IMR-90 (cell line): ENCODE data around the gene PRKAG2. TPM values are rescaled to one million over a fixed set of nuclear protein-coding genes. Genes with fewer than 3 reads are reported as not detected.

Experiments used
- ATAC-seq: fragments of 200-7000 bp; cut with Tn5 transposase; 2 replicates; pipeline ENCODE4 v1.9.1; 2020; ENCODE audit warnings: low read depth, mild to moderate bottlenecking, moderate library complexity
- BruUV-seq: library from RNA; stranded (reverse); fragments of 400-500 nt; replicated peaks from 2 replicates; lab custom pipeline; 2021; lab: Mats Ljungman, UMichigan
- CTCF ChIA-PET: fragments of 300-600 bp; formaldehyde crosslinking; extraction: SDS; loops from one replicate; lab custom pipeline; 2021; ENCODE audit warnings: antibody characterized with exemption; lab: Yijun Ruan, JAX
- POLR2A ChIA-PET: fragments of 300-600 bp; sonication (Branson Sonifier 250); formaldehyde crosslinking; loops from one replicate; lab custom pipeline; 2022; ENCODE audit warnings: antibody characterized with exemption; ENCODE audit not compliant: unreplicated experiment; lab: Charles Lee
- DNase-seq: peaks from one replicate; pipeline ENCODE4 v3.0.0; 2013
- H2AFZ ChIP-seq: replicated peaks from 2 replicates; pipeline ENCODE3; 2013; ENCODE audit warnings: low read length, mild to moderate bottlenecking; ENCODE audit not compliant: poor library complexity
- H2AK5ac ChIP-seq: 2 replicates; pipeline ENCODE4 v1.6.1; 2013; ENCODE audit warnings: low read depth, low read length, inconsistent platforms
- H2AK9ac ChIP-seq: replicated peaks from 2 replicates; pipeline ENCODE3; 2013; ENCODE audit warnings: mild to moderate bottlenecking, low read depth, low read length, moderate library complexity; ENCODE audit not compliant: poor library complexity
- H2BK120ac ChIP-seq: 2 replicates; pipeline ENCODE4 v1.6.1; 2013; ENCODE audit warnings: low read depth, low read length, inconsistent platforms
- H2BK15ac ChIP-seq: 3 replicates; pipeline ENCODE4 v1.6.1; 2013; ENCODE audit warnings: low read depth, low read length, inconsistent platforms
- H2BK20ac ChIP-seq: 2 replicates; pipeline ENCODE4 v1.6.1; 2013; ENCODE audit warnings: low read depth, mild to moderate bottlenecking, inconsistent platforms, low read length, moderate library complexity
- H2BK5ac ChIP-seq: 2 replicates; pipeline ENCODE4 v1.6.1; 2013; ENCODE audit warnings: mild to moderate bottlenecking, low read depth, low read length, inconsistent platforms; ENCODE audit not compliant: poor library complexity, severe bottlenecking
- H3K14ac ChIP-seq: replicated peaks from 2 replicates; pipeline ENCODE4 v1.6.1; 2013; ENCODE audit warnings: low read depth, low read length, inconsistent platforms
- H3K18ac ChIP-seq: 2 replicates; pipeline ENCODE4 v1.6.1; 2013; ENCODE audit warnings: low read depth, low read length, control low read depth
- H3K23ac ChIP-seq: 2 replicates; pipeline ENCODE4 v1.6.1; 2013; ENCODE audit warnings: low read depth, low read length, inconsistent platforms
- H3K27ac ChIP-seq: 2 replicates; pipeline ENCODE4 v1.5.1; 2013; ENCODE audit warnings: mild to moderate bottlenecking, control low read depth, low read length; ENCODE audit not compliant: insufficient read depth
- H3K27me3 ChIP-seq: 2 replicates; pipeline ENCODE4 v1.6.1; 2013; ENCODE audit warnings: low read length; ENCODE audit not compliant: control insufficient read depth, insufficient read depth
- H3K36me3 ChIP-seq: 2 replicates; pipeline ENCODE4 v1.6.1; 2013; ENCODE audit warnings: low read length, mixed read lengths; ENCODE audit not compliant: control insufficient read depth, insufficient read depth
- H3K4ac ChIP-seq: 2 replicates; pipeline ENCODE4 v1.6.1; 2013; ENCODE audit warnings: low read depth, low read length, inconsistent platforms
- H3K4me1 ChIP-seq: 2 replicates; pipeline ENCODE4 v1.6.1; 2013; ENCODE audit warnings: low read length, mixed read lengths; ENCODE audit not compliant: control insufficient read depth, insufficient read depth
- H3K4me2 ChIP-seq: 2 replicates; pipeline ENCODE4 v1.6.1; 2013; ENCODE audit warnings: low read depth, mild to moderate bottlenecking, control low read depth, low read length, moderate library complexity
- H3K4me3 ChIP-seq: 2 replicates; pipeline ENCODE4 v1.5.1; 2013; ENCODE audit warnings: low read depth, mild to moderate bottlenecking, control low read depth, low read length, moderate library complexity; ENCODE audit not compliant: insufficient read depth
- H3K56ac ChIP-seq: 2 replicates; pipeline ENCODE4 v1.6.1; 2013; ENCODE audit warnings: low read length, inconsistent platforms; ENCODE audit not compliant: insufficient read depth; ENCODE audit errors: extremely low read depth
- H3K79me1 ChIP-seq, 2 experiments: 2 replicates each; pipeline ENCODE4 v1.6.1; 2013; ENCODE audit warnings: low read length in 2 of 2, inconsistent platforms in 1 of 2, low read depth in 1 of 2
- H3K9ac ChIP-seq: 2 replicates; pipeline ENCODE4 v1.6.1; 2013; ENCODE audit warnings: low read depth, low read length, control low read depth
- H3K9me1 ChIP-seq: 2 replicates; pipeline ENCODE4 v1.6.1; 2013; ENCODE audit warnings: low read length, inconsistent platforms; ENCODE audit not compliant: insufficient read depth
- H3K9me3 ChIP-seq: 2 replicates; pipeline ENCODE4 v1.6.1; 2013; ENCODE audit warnings: low read length; ENCODE audit not compliant: control insufficient read depth, insufficient read depth
- H4K20me1 ChIP-seq: 2 replicates; pipeline ENCODE4 v1.6.1; 2013; ENCODE audit warnings: low read length, inconsistent platforms; ENCODE audit not compliant: insufficient read depth
- H4K5ac ChIP-seq: 2 replicates; pipeline ENCODE4 v1.6.1; 2013; ENCODE audit warnings: mild to moderate bottlenecking, low read depth, low read length, control low read depth
- H4K8ac ChIP-seq, 2 experiments: 2 replicates each; pipeline ENCODE4 v1.6.1; 2013; ENCODE audit warnings: low read depth in 2 of 2, low read length in 2 of 2, control low read depth in 1 of 2, inconsistent platforms in 1 of 2
- H4K91ac ChIP-seq: 2 replicates; pipeline ENCODE4 v1.6.1; 2013; ENCODE audit warnings: low read depth, low read length, inconsistent platforms; ENCODE audit not compliant: insufficient read depth
- BHLHE40 ChIP-seq: fragments of 150-350 bp; IDR thresholded peaks from 2 replicates; pipeline ENCODE4 v1.6.1; 2016; ENCODE audit warnings: mild to moderate bottlenecking, low read depth, low read length
- CHD1 ChIP-seq: IDR thresholded peaks from 2 replicates; pipeline ENCODE4 v1.6.1; 2012; ENCODE audit warnings: low read depth, low read length, improper control_type of control experiment
- MXI1 ChIP-seq: IDR thresholded peaks from 2 replicates; pipeline ENCODE4 v1.6.1; 2012; ENCODE audit warnings: low read depth, mild to moderate bottlenecking, low read length, moderate library complexity, borderline replicate concordance
- RFX5 ChIP-seq: IDR thresholded peaks from 2 replicates; pipeline ENCODE4 v1.8.0; 2012; ENCODE audit warnings: low read depth, mild to moderate bottlenecking, low read length, moderate library complexity
- WGBS, 2 experiments: methylation state at CpG; one replicate each; pipeline versions ENCODE4 v1.1.5 to v1.1.7; 2013; ENCODE audit warnings: missing lambda C conversion rate in 2 of 2; ENCODE audit not compliant: insufficient read length in 1 of 2; ENCODE audit errors: extremely low coverage in 2 of 2; 5-methylcytosine and 5-hydroxymethylcytosine counted together
- dilution Hi-C: fragments of 300-500 bp; cut with HindIII; formaldehyde crosslinking; loops from one replicate; pipeline ENCODE4 v1.14.3; 2018; ENCODE audit warnings: low sequenced_read_pairs; ENCODE audit not compliant: unreplicated experiment
- in situ Hi-C: fragments of 300-500 bp; cut with MboI; formaldehyde crosslinking; loops from 3 replicates; pipeline ENCODE4 v1.14.3; 2019; ENCODE audit warnings: low sequenced_read_pairs, inconsistent platforms, mixed read lengths
- intact Hi-C: fragments of 100-400 bp; cut with micrococcal nuclease; formaldehyde crosslinking; loops from 2 replicates; pipeline ENCODE4 v1.10.0; 2022
- polyA plus RNA-seq, 3 experiments: library from polyadenylated mRNA; depleted of rRNA; stranded (reverse); fragments of >200 nt; gene quantifications; 2 replicates each; pipeline ENCODE4 v1.2.3, GENCODE V29; 2012; ENCODE audit warnings: low replicate concordance in 1 of 3
- total RNA-seq: library from RNA; depleted of rRNA; stranded (reverse); fragments of >200 nt; gene quantifications from 2 replicates; pipeline ENCODE4 v1.2.3, GENCODE V29; 2012
- TF ChIP-seq, protein P1 (sequence below): conservative IDR thresholded peaks from 2 replicates; pipeline ENCODE4 v1.5.1; 2012; ENCODE audit warnings: mild to moderate bottlenecking, low read depth, low read length, improper control_type of control experiment

PRKAG2 gene
- total and polyA plus RNA-seq, 2 of the 4 experiments (the other 2 are of a cell fraction): 15.4 to 21.6 TPM

DNA sequence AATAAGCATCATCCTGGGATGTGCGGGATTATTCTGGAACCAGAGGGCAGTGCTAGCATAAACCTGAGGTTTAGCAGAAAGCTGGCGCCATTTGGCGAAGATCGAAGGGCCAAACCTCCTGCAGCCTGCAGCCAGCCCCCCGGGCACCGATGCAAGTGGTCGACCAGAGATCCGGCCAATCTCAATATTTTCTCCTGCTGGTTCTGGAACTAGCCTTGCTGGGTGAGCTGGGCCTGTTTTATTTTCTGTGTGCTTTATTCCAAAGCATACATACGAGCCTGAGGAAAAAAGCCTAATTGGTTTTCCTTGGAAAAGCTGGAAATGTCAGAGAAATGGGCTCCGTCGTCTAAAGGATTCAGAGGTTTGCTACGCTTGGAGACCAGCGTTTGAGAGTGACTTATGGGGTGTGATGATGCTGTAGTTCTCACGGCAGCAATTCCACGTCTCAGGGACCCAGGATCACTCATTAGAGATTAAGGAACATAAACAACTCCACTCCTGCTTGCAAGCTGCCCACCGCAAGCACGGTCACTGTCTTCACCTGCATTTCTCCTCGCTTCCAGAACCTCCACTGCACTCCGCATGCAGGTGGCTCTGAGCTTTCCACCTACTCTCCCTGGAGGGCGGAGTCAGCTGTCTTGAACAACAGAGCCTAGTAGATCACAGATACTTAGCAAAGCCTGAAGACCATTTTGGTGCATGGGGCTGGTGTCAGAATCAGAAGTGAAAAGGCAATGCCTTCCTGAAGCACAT lies 60.2 kb downstream of the PRKAG2 start:
- no peak overlapping the region for H2AK5ac ChIP-seq
- in situ Hi-C loops: no loop called here
- no peak overlapping the region for H2BK120ac ChIP-seq
- ATAC-seq (no peak), DNase-seq (no peak)
- ChIA-PET CTCF (no interaction called here), POLR2A (no interaction called here)
- no peak overlapping the region for H3K14ac ChIP-seq
- no peaks in the 10 kb centered on the region for H3K79me1 ChIP-seq
- H3K27me3 ChIP-seq: peaks cover 68% of the 10 kb centered on the region
- BruUV-seq: no TSS peak
- no peaks in the 10 kb centered on the region for H4K20me1 ChIP-seq
- intact Hi-C loops: no loop called here
- no peaks in the 10 kb centered on the region for H3K4me1 ChIP-seq
- no peak overlapping the region for H2BK15ac ChIP-seq
- no peak overlapping the region for H3K4me3 ChIP-seq
- no peak overlapping the region for H4K91ac ChIP-seq
- H3K4me2 ChIP-seq: no peak overlapping the region
- H4K5ac ChIP-seq: no peak overlapping the region
- H3K18ac ChIP-seq: no peak overlapping the region
- no peak overlapping the region for H2AFZ ChIP-seq
- no peak overlapping the region for H2BK5ac ChIP-seq
- TF ChIP-seq BHLHE40: no peak
- TF ChIP-seq, protein P1, sequence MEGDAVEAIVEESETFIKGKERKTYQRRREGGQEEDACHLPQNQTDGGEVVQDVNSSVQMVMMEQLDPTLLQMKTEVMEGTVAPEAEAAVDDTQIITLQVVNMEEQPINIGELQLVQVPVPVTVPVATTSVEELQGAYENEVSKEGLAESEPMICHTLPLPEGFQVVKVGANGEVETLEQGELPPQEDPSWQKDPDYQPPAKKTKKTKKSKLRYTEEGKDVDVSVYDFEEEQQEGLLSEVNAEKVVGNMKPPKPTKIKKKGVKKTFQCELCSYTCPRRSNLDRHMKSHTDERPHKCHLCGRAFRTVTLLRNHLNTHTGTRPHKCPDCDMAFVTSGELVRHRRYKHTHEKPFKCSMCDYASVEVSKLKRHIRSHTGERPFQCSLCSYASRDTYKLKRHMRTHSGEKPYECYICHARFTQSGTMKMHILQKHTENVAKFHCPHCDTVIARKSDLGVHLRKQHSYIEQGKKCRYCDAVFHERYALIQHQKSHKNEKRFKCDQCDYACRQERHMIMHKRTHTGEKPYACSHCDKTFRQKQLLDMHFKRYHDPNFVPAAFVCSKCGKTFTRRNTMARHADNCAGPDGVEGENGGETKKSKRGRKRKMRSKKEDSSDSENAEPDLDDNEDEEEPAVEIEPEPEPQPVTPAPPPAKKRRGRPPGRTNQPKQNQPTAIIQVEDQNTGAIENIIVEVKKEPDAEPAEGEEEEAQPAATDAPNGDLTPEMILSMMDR: no peak
- TF ChIP-seq CHD1: no peak
- TF ChIP-seq MXI1: no peak
- no peak for TF ChIP-seq RFX5
- H4K8ac ChIP-seq: no peak overlapping the region
- H3K56ac ChIP-seq: no peak overlapping the region
- WGBS, 2 experiments: 70% methylated on average over 3 of the region's 20 CpGs; no CpG with 5 or more reads in 1 of the 2 experiments
- no peak overlapping the region for H2AK9ac ChIP-seq
- no peak overlapping the region for H2BK20ac ChIP-seq
- H3K9ac ChIP-seq: no peak overlapping the region
- H3K4ac ChIP-seq: no peak overlapping the region
- no peaks in the 10 kb centered on the region for H3K9me3 ChIP-seq
- no peak overlapping the region for H3K27ac ChIP-seq
- H3K23ac ChIP-seq: no peak overlapping the region
- no peaks in the 10 kb centered on the region for H3K9me1 ChIP-seq
- dilution Hi-C loops: no loop called here
- no peaks in the 10 kb centered on the region for H3K36me3 ChIP-seq
